SKM-1 (cell line): ENCODE results near the gene CDH13.

ENCODE experiments used
- DNase-seq: peaks from one replicate; lab custom pipeline; 2025; ENCODE audit not compliant: unreplicated experiment; lab: John Stamatoyannopoulos, UW

CDH13 gene

DNA sequence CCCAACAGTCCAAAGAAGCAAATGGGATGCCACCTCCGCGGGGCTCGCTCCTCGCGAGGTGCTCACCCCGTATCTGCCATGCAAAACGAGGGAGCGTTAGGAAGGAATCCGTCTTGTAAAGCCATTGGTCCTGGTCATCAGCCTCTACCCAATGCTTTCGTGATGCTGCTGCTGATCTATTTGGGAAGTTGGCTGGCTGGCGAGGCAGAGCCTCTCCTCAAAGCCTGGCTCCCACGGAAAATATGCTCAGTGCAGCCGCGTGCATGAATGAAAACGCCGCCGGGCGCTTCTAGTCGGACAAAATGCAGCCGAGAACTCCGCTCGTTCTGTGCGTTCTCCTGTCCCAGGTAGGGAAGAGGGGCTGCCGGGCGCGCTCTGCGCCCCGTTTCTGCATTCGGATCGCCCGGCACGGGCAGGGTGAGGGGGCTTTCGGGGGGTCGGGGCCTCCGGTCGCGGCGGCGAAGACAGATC, at the start of gene CDH13:
Gene CDH13, plus strand, starts transcription at position 179 of the 471 bp plus-strand sequence.
- no peak for DNase-seq

DNA sequence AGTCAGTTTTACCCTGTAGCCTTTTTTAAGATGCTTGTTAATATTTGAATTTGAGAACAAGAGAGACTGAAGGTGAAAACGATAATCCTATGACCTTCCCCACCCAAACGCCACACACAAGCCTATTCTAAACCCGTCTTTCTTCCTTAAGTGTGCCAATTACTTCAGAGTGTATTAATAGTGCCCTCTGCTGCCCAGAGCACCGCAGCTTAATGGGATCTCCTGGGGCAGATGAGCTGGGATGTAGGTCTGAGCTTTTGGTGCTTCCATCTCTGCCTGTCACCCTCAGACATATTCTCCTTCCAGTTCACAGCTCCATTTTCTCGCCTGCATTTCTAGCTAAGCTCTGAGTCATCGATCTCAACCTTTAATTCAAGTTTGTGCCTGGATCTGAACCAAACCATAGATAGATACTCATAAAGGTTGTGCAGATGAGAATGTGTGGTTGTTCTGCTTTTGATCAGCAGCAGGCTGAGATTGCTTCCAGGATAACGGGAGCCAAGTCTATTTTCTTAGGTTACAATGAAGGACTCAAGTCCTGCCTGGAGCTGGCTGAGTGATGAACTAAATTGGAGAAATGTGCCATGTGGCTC, 46.4 kb upstream of the CDH13 start:
- no peak for DNase-seq

DNA sequence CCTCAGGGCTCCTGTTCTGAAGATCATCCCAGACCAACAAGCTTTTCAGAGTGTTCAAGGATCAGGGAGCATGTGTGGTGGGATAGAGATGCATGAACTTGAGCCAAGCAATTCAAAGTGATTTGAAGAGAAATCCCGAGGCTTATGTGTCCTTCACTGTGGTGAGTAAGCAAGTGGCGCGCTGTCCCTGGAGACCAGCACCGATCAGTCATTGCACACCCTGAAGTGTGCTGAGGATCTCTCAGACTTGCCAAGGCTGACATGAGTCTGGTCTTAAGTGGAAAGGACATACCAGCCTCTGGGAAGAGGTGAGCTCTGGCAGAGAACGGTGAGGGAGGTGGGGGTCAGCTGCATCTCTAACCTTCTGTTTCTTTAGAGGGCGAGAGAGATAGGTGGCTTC, 43.8 kb upstream of the CDH13 start:
- DNase-seq = no peak

DNA sequence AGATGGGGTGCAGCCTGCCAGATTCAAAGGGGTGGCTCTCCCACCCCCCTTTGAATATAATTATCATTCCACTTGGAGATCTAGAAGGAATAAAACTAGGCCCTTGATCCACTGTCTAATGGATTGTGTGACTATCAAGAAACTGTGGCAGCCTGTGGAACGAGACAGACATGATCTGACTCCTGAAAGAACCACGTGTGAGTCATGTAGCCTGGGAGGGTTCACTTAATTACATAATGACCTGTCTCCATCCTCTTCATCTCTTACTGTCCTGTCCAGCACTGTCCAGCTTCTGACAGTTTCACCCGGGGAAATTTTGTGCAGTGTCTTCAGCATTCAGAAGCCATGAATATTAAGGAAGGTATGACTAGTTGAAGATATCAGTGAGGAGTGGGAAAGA, 43.3 kb upstream of the CDH13 start:
- DNase-seq = no peak

DNA sequence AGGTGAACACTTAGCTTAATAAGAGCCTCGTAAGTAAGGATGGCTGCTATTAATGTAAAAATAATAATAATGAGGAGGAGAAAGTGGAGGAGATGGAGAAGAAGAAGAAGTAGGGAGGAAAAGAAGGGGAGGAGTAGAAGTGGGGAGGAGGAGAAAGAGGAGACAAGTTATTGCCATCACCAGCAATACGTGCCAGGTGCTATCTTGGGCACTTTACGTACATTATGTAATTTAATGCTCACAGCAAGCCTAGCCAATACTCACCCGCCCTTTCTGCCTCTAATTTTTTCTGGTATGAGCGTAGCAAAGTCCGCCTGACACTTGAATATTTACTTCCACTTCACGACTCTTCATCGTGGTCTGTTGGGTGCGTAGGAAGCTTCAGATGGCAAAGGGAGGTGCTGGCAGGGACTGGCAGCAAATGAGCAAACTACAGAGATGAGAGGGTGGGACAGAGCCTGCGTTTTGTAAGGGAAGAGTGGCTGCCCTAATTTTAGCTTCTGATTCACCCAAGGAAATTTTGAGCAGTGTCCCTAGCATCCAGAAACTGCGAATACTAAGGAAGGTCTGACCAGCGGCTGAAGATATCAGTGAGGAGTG, 42.1 kb upstream of the CDH13 start:
- DNase-seq = no peak

DNA sequence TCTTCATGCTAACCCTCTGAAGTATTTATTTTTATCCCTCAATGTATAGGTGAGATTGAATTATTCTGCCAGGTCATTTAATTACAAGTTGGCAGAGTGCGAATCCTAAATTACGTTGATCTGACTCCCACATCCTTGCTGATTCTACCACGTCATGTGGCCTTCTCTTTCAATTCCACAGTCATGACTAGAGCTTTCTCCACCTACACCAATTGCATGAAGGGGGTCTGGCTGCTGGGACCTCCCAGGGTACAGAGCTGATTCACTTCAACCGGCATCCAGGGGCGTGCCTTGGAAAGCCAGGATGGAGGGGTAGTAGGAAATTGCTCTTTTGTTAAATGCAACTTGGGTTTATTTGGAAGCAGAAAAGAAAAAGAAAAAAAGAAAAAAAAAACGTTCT, 41.1 kb upstream of the CDH13 start:
- no peak for DNase-seq

DNA sequence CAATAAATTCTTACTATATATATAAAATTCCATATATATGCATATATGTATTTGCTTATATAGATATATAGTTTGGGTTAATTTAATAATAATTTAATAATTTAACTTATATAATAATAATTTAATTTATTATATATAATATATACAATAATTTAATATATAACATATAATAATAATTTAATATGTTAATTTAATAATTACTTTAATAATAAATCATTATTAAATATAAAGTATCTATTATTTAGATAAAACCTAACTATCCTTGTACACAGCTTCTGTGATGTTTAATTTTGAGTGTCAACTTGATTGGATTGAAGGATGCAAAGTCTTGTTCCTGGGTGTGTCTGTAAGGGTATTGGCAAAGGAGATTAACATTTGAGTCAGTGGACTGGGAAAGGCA, 40.6 kb upstream of the CDH13 start:
- DNase-seq = no peak

DNA sequence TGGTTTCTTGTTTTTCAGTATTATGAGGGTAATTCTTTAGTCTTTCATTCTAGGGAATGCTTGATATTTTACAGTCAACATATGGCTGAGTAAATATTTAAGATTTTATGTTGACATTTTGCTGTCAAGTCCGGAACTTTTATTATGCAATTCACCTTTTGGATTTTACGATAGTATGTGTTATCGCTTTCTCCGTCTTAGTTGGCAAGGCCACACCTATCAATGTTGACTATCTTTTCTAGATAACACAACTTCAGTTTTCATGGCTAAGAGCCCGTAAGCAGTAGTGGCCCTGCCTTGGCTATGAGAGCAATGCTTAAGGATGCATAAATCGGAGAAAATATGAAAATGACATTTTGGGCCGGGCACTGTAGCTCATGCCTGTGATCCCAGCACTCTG, 39.5 kb upstream of the CDH13 start:
- no peak for DNase-seq

DNA sequence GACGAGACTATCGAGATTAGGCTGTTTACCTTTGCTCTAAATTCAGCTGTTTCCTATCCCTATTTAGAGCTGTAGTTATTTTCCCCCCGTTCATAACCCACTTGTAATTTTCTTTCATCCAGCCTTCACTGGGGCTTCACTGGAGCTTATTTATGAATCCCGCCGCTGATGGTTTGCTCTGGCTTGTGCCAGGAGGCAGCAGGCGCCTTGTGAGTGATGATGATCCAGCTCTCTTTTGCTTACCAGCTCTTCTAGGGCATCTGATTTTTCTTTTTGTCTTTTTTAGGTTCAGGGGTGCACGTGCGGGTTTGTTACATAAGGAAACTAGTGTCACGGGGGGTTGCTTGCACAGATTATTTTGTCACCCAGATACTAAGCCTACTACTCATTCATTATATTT, 37.4 kb upstream of the CDH13 start:
- no peak for DNase-seq

DNA sequence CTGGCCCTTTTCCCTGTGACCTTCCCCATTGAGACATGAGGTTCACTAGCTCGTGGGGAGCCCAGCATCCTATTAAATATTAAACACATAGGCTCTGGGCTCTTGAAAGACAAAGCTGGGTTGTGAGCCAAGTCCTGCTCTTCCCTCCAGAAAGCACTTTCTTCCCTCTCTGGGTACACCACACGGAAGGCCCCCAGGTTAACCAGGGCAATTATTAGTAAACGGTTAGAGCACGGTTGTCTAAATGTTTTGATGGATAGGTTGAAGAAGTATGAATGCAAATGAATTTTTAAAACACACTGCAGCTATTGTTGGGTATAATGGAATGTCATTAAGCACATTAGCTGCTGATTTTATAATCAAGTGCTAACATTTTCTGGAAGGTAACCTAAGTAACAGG, 32.7 kb upstream of the CDH13 start:
- DNase-seq = no peak

DNA sequence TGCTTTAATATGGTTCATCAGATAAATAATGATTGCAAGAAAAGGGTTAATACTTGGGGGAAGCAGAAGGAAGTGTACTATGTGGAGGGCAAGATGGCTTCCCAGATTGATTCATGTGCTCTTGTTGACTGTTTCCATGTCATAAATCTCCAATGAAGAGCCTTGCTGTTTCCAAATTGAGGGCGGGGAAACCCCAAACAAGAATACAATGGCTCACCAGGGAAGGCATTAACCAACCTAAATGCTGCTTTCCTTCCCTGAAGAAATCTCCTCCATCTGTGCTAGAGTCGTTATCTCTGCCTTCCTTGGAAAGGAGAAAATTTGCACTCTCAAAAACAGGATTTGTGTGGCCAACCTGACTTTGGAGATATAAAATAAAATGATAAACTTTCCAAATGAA, 28.0 kb upstream of the CDH13 start:
- DNase-seq = no peak

DNA sequence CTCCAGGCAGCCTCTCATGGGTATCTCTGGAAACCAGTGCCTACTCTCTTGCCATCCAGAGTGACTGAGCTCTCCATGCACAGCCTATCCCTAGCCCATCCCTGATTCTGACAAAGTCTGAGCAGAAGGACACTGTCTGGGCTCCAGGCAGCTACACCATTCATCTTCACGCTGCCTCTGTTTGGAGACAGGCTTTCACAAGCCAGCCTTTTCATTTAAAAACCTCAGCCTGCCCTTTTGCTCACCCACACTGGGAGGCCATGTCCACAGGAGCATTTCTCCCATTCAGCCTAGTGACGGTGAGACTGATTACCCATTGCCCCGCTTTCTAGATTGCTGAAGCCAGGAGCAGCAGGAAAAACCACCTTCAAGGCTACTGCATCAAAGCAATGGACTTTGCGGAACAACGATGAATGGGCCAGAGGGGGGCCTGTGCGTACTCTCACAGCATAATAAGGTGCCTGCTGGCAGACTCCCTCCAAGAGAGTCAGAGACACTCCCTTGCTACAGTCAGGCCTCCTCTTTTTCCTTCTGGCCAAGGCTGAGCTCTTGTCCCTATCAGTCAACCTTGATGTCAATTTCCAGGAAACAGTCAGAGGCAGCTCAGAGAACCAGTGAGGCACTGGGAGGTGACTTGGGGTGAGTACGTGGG, 24.7 kb upstream of the CDH13 start:
- no peak for DNase-seq

DNA sequence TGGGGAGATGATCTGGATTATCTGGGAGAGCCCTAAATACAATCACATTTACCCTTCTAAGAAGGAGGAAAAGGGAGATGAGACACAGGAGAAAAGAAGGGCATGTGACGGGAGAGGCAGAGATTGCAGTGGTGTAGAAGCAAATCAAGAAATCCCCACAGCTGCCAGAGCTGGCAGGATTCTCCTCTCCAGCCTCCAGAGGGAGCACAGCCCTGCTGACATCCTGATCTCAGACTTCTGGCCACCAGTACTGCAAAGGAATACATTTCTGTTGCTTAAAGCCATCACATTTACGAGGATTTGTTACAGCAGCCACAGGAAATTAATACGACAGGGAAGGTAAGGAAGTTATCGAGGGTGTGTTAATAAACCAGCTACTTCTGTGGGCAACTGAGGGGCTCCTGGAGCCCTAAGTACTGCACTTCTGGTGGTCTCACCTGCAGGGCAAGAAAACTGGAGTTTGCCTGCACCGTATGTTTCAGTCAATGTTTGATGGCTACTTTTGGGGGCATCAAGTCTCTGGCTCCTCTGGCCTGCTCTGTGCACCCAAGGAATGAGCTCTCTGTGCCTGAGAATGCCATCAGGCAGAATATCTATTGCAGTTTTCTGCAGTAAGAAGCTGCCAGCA, 22.9 kb upstream of the CDH13 start:
- no peak for DNase-seq

DNA sequence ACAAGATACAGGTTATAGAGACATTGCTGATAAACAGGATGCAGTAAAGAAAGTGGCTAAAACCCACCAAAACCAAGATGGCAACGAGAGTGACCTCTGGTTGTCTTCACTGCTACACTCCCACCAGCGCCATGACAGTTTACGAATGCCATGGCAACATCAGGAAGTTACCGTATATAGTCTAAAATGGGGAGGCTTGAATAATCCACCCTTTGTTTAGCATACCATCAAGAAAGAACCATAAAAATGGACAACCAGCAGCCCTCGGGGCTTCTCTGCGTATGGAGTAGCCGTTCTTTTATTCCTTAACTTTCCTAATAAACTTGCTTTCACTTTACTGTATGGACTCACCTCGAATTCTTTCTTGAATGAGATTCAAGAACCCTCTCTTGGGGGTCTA, 21.7 kb upstream of the CDH13 start:
- DNase-seq = no peak

DNA sequence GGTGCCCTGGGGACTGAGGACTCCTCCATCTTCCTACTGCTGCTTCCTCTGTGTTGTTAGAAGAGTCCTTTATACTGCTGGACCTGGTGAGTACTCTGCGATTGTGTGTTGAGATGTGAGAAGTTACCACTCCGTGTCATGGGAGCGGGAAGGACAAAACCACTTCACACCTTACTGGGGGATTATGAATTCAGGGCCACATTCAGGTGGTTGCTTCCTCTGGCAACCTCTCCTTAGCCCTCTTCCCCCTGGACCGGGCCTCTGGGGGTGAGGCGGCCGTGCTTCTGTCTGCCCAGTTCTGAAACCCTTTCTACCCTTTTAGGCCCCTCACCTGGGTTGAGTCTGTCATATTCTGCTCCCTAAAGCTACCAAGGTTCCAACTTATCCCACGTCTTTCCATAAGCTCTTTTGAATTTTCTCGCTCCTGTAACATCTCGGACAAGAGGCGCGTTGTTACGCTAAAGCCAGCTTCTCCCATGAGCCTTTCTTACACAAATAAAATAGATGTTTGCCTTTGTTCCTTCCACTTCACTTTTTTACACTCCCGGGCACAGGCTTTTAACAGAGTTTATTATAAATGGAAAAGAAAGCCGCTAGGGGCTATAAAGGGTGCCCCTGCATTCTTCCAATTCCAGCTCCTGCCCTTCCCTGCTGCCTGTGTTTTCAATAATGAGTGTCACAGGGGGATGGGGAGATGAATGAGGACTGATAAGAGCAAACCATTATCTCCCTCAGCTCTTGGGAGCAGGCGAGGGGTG, 20.7 kb upstream of the CDH13 start:
- no peak for DNase-seq

DNA sequence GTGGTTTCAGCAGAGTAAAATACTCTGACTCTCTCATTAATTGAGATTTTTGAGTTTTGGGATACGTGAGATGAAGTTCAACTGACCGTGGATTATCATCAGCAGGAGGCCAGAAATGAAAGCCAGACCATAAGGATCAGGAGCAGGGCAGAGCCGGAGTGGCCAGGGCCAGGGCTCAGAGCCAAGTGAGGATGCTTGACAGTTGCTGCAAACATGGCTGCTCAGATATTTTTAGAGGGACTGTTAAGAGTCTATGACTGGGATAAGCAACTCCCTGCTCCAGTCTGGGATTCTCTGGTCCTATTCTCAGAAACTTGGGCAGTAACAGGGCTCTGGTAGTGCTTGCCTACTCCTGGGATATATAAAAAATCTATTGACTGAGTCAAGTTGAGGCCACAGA, 17.6 kb upstream of the CDH13 start:
- no peak for DNase-seq

DNA sequence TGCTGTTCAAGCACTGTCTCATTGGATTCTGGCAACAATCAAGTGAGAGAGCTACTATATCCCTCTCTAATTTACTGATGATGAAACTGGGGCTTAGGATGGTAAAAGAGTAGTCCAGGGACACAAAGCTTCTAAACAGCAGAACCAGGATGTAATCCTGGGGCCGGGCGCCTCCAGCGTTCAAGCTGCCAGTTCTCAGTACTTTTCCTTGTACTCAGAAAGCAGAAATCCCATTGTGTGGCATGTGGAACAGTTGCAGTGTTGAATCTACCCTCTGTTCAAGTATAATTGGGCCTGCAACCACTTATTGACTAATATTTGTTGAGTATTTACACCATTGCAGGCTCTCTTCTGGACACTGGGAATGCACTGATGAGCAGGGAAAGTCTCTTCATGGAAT, 14.5 kb upstream of the CDH13 start:
- no peak for DNase-seq

DNA sequence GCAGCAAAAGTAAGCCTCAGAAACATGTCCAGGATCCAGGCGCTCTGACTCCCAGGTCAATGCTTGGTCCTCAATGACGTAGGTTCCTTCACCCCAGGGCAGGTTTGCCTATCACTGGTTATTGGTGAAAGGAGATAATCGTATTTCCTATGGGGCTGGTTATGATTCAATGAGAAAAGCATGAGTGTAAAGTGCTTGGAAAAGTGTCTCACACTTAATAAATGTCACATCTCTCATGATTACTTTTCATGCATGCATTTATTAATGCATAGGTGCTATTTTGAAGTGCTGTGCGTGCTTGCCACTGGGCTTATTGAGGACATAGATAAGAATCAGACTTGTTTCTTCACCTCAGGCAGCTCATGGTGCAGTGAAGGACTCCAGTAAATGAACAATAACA, 10.4 kb upstream of the CDH13 start:
- no peak for DNase-seq

DNA sequence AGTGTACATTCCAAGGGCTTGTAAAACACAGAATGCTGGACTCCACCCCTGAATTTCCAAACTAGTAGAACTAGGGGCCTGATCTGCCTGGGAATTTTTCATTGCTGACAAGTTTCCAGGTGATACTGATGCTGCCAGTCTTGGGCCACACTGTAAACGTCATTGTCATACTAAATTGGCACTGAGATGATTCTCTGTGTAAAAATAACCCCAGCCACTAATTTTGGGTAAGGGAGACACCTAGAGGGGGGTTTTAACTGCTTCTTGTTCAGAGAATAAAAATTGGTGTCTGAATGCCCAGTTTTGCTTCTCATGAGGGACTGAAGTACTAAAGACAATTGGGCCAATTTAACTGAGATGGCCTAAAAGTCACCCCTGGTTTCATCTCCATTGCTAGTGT, 5.0 kb upstream of the CDH13 start:
- DNase-seq = no peak

DNA sequence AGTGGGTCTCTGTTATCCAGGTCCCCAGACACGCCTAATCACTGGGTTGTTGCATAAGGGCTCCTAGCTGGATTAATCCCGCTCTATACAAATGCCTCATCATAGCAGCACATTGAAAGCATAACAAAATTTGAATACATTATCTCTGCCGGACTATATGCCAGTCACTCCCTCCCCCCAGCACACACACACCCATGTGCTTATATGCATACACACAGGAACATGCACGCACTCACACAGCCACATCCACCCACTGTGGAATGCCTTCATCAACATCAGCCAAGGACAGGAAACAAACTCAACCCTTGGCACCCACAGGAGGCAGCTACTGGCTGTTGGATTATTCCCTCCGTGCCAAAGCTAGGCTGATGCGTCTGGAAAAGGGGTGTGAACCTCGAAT, 3.5 kb upstream of the CDH13 start:
- no peak for DNase-seq

DNA sequence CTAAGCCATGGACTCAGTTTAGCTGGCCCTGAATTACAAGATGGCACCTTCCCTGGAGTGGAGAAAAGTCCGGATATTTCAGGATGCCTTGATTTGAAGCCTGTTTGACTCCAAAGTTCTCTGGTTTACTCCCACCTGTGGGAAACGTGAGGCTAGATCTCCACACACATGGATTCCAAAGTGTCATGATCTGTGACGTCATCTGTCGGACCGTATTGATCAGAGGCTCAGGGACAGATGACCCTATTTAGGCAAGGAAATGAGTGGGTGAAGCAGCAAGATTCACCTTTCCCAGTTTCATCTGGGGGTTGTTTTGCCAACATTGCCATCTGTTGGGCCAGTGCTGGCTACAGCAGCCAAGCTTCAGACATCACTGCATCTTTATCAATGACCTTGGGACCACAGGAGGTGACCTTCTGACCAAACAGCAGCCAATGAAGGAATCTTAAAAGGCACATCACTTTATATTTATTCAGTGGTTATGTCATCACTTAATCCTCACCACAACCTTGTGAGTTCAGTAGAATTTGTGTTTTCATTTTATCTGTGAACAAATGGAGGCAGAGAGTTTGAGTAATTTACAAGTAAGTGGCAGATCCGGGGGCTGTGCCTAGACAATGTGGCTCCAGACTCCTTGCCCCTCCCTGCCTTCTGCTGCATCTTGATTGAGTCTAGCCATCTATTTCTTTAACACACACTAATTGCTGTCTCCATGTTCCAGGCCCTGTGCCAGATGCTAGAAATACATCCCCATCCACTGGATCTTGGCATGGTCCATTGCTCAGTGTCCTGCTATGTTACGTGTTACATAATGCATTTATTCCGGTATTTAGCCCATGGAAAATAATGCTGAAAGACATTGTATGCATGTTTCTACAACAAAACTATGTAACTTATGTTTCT, 1.5 kb upstream of the CDH13 start:
- DNase-seq = no peak
